Measurements from ENCODE around the gene CHIC2.

Gene CHIC2

GRCh38 chr4:54082168-54082567, 17.8 kb upstream of the CHIC2 start:
- no peaks in the 10 kb centered on the region for H3K4me1 Mint-ChIP-seq

DNA sequence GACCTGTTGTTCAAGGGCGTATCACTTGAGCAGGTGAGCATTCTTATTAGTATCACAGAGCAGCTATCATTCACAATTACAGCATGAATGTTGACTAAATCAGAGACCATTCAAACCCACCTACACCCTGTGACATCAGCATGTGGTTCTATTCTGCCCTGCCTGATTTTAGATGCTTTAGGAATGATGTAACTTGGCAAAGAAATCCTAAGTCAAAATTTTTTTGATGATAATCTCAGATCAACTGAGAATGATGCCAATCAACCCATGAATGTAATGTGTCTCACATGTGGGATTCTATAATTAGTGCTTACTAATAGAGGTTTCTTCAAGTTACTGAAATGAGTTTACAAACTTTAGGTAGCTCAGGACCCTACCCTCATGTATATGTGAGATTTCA, 13.4 kb upstream of the CHIC2 start:
- no peak for DNase-seq (ENCODE audit: low spot score in 2 of 2)
- H3K4me3 Mint-ChIP-seq, result no peak overlapping the region
- no peaks in the 10 kb centered on the region for H3K36me3 Mint-ChIP-seq
- ATAC-seq (ENCODE audit: low read depth), result no peak
- peaks cover 6% of the 10 kb centered on the region for H3K27me3 Mint-ChIP-seq
- no peaks in the 10 kb centered on the region for H3K9me3 Mint-ChIP-seq
- no peak overlapping the region for H3K27ac Mint-ChIP-seq
- H3K4me1 Mint-ChIP-seq, result no peaks in the 10 kb centered on the region

More at GRCh38 chr4:54082168-54082567, 17.8 kb upstream of the CHIC2 start:
- Mint-ChIP-seq H3K27ac (no peak overlapping the region), H3K9me3 (no peaks in the 10 kb centered on the region), H3K27me3 (peaks cover 10% of the 10 kb centered on the region), H3K4me3 (no peak overlapping the region), H3K36me3 (no peaks in the 10 kb centered on the region)
- no peak for DNase-seq (ENCODE audit: low spot score in 2 of 2)
- no peak for ATAC-seq (ENCODE audit: low read depth)

DNA sequence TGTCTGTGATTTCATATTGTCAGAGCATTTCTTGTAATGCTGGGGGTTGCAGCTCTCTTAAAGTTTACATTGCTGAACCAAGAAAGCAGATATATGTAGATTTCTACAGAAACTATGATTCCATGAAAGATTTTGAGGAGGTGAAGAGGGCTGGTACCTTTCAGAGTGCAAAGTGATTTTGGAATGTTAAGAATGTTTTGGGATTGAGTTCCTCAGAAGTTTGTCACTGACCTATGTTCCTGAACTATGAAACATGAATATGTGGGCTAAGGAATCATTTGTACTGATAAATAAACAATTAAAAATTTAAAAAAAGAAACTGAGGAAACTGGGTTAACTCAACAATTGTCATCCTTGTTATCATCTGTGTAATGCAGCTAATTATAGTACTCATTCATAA, 12.3 kb upstream of the CHIC2 start:
- H3K4me3 Mint-ChIP-seq, result no peak overlapping the region
- H3K27ac Mint-ChIP-seq, result no peak overlapping the region
- ATAC-seq (ENCODE audit: low read depth) (no peak), DNase-seq (ENCODE audit: low spot score in 2 of 2) (no peak)
- H3K36me3 Mint-ChIP-seq, result peaks cover 1% of the 10 kb centered on the region
- no peaks in the 10 kb centered on the region for H3K9me3 Mint-ChIP-seq
- no peaks in the 10 kb centered on the region for H3K4me1 Mint-ChIP-seq
- peaks cover 9% of the 10 kb centered on the region for H3K27me3 Mint-ChIP-seq

DNA sequence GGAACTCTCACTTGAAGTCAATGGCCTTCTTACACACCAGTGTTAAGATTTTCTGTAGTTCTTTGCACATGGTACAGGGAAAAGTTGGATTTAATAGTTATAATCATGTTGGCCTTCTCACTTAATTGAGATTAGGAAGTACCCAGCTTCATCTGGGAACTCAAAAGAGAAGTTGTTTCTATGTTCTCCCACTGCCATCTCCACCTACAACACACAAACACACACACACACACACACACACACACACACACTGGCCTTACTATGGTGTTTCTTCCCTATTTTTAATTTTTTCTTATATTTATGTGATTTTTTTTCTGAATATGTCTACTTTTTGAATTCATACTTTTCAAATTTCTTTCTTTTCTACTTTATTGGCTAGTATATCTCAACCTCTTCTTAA, 10.0 kb upstream of the CHIC2 start:
- Mint-ChIP-seq H3K9me3 (peaks cover 3% of the 10 kb centered on the region), H3K36me3 (peaks cover 4% of the 10 kb centered on the region), H3K4me3 (no peak overlapping the region), H3K27me3 (peaks cover 11% of the 10 kb centered on the region), H3K27ac (no peak overlapping the region), H3K4me1 (no peaks in the 10 kb centered on the region)
- no peak for ATAC-seq (ENCODE audit: low read depth)
- no peak for DNase-seq (ENCODE audit: low spot score in 2 of 2)

DNA sequence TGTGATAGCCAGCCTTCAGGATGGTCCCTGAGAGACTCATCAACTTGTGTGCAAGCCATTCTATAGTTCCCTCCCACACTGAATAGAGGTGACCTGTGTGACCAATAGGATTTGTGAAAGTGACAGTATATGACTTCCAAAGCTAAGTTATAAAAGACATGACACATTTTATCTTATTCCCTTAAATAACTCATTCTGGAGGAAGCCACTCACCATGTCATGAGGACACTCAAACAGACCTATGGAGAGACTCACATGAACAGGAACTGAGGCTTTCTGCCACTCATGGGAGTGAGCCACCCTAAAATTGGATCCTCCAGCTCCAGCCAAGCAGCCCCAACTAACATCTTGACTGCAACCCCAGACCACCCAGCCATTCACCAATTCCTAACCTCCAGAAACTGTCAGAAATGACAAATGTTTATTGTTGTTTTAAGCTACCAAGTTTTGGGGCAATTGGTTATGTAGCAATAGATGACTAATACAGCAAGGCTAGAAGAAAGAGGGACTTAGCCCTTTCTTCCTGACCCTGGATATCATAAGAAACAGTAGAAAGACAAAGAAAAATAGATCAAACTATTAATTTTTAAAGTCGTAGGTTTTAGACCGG, 9.0 kb upstream of the CHIC2 start:
- Mint-ChIP-seq H3K27ac (no peak overlapping the region), H3K4me1 (no peaks in the 10 kb centered on the region), H3K27me3 (peaks cover 10% of the 10 kb centered on the region), H3K4me3 (no peak overlapping the region), H3K9me3 (peaks cover 3% of the 10 kb centered on the region), H3K36me3 (peaks cover 4% of the 10 kb centered on the region)
- DNase-seq (ENCODE audit: low spot score in 2 of 2) (no peak), ATAC-seq (ENCODE audit: low read depth) (no peak)

DNA sequence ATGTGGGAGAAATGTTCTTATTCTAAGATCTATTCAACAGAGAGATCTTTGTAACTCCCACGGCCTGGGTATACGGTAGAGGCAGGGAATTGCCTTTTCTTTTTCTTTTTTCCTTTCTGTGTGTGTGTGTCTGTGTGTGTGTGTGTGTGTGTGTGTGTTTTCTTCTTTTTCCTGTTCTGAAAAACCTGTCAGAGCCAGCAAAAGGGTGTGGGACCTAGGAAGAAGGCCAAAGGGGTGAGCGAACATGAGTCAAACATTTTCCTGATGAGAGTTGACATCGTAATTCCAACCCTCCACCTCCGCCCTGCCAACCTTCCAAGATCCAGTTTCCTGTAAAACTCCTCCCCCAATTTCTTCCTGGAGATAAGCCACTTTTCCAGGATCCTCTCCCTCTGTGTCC, 2.8 kb upstream of the CHIC2 start:
- Mint-ChIP-seq H3K36me3 (peaks cover 3% of the 10 kb centered on the region), H3K4me3 (no peak overlapping the region), H3K4me1 (peaks cover 18% of the 10 kb centered on the region), H3K9me3 (peaks cover 3% of the 10 kb centered on the region), H3K27ac (no peak overlapping the region), H3K27me3 (peaks cover 3% of the 10 kb centered on the region)
- ATAC-seq (ENCODE audit: low read depth) (no peak), DNase-seq (ENCODE audit: low spot score in 2 of 2) (no peak)

DNA sequence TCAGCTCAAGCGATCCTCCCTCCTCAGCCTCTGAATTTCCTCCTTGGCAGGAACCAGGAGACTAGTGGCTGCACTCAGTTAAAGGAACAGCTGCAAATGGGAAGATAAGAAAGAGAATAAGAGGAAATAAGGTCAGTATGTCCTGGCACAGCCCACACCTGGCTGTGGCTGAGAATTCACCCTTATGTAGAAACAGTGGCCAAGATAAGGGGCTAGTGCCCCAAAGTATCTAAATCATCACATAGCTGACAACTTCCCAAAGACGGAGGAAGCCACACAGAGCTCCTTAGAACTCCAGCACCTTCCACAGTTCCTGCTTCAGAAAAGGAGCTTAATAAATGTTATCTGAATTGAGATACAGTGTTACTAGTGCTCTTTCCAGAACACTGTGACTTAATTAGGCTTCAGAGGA, 2.3 kb upstream of the CHIC2 start:
- Mint-ChIP-seq H3K27ac (no peak overlapping the region), H3K4me3 (no peak overlapping the region), H3K4me1 (peaks cover 22% of the 10 kb centered on the region), H3K36me3 (peaks cover 3% of the 10 kb centered on the region), H3K9me3 (peaks cover 3% of the 10 kb centered on the region), H3K27me3 (peaks cover 3% of the 10 kb centered on the region)
- ATAC-seq (ENCODE audit: low read depth) (no peak), DNase-seq (ENCODE audit: low spot score in 2 of 2) (no peak)

DNA sequence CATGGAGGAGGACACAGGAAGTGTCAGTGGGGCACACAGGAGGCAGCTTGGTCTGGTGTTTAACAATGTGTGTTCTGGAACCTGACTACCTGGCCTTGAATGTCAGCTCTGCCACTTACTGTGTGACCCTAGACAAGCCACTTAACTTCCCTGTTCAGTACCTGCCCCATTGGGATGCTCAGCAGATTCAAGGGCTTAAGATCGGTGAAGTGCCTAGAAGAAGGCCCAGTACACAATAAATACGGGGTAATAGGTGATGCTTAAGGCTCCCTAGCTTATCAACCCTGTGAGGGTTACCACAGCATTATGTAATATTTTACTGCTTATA, 1.6 kb upstream of the CHIC2 start:
- no peak for DNase-seq (ENCODE audit: low spot score in 2 of 2)
- Mint-ChIP-seq H3K27ac (peak overlapping the region; percentile 94), H3K4me1 (peaks cover 28% of the 10 kb centered on the region), H3K9me3 (peaks cover 3% of the 10 kb centered on the region), H3K27me3 (peaks cover 3% of the 10 kb centered on the region), H3K36me3 (peaks cover 3% of the 10 kb centered on the region), H3K4me3 (no peak overlapping the region)
- no peak for ATAC-seq (ENCODE audit: low read depth)

DNA sequence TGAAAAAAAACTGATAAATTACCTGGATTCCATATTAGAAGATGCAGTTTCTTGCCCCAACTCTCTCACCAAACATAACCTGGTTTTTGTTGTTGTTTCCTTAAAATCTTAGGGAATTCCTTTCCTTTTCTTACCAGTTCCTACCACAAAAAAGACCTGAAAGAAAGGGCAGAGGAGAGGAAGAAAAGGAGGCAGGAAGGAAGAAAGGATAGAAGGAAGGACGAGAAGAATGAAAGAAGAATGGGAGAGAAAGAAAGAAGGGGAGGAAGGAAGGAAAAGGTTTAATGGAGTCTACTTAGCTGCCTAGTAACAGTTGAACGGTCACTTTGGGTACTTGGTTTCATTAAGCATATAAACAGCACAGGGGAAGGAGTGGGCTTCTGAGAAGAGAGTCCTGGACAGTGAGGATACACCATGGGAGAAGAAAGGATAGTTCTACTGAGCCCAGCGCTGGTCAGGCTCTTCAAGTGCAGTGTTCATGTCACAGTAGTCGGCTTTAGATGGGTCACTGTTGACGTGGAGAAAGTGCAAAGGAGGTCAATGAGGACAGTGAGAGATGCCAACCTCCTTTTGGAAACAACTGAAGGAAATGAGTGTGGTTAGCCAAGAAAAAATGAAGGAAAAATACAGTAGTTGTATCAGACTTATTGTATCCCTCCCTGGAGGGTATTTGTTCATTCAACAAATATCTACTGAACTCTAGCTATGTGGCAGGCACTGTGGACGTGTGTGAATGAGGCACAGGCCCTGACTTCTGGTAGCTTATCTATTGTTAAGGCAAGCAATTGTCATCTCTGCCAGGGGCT, 1.1 kb upstream of the CHIC2 start:
- H3K4me3 Mint-ChIP-seq, result peak overlapping the region; percentile 90

DNA sequence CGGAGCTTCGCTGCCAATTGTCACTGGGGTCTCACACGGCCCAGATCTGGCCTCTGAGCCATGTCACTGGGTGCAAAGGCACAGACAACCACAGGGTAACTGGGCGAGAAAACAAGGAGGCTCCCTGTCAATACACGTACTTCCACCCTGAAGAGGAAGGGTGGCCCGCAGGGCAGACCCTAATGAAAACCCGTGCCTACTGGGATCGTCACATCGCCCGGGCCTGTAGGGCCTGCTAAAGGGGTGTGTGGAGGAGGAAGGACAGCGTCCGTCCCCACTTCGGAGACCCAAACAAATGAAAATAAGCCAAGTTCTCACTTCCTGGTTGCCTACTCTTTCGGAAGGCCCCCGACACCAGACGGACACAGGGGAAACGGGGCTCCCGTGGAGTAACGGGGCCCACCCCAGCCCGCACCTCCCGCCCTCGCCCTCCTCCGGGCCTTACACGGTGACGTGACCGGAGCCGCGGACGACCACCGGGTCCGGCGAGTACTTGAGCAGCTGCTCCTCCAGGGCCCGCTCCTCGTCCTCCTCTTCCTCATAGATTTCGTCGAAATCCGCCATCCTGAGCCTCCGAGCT, 578 bp downstream of the CHIC2 start:
- ATAC-seq (ENCODE audit: low read depth), result peak; percentile 31
- H3K27me3 Mint-ChIP-seq, result no peaks in the 10 kb centered on the region
- H3K36me3 Mint-ChIP-seq, result no peaks in the 10 kb centered on the region
- H3K9me3 Mint-ChIP-seq, result no peaks in the 10 kb centered on the region
- H3K4me3 Mint-ChIP-seq, result peak overlapping the region; percentile 90
- H3K4me1 Mint-ChIP-seq, result peaks cover 34% of the 10 kb centered on the region
- H3K27ac Mint-ChIP-seq, result peak overlapping the region; percentile 94
- DNase-seq (ENCODE audit: low spot score in 2 of 2), result peak in 1 of 2 donors; percentile 49

More for the DNA sequence above, 1.1 kb upstream of the CHIC2 start:
- no peak for DNase-seq (ENCODE audit: low spot score in 2 of 2)
- peaks cover 28% of the 10 kb centered on the region for H3K4me1 Mint-ChIP-seq
- peaks cover 3% of the 10 kb centered on the region for H3K36me3 Mint-ChIP-seq
- H3K9me3 Mint-ChIP-seq, result peaks cover 3% of the 10 kb centered on the region
- ATAC-seq (ENCODE audit: low read depth), result no peak
- peak overlapping the region; percentile 94 for H3K27ac Mint-ChIP-seq
- peaks cover 3% of the 10 kb centered on the region for H3K27me3 Mint-ChIP-seq

DNA sequence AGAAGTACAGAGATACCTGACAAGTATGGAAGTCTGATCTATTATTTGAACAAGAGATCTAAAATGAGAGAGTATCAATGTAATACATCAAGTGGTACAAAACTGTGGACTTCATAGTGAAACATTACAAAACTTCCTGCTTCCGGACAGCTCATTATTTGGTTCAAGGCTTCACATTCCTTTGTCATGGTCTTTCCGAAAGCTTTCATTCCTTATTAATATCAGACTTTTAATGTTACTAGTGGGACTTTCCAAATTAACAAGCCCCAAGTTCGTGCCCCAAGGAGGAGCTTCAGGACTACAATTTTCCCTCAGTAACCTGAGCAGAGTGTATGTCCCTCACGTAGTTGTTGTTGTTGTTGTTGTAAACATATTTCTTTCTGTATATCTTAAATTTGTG, 1.2 kb downstream of the CHIC2 start:
- H3K4me1 Mint-ChIP-seq, result peaks cover 37% of the 10 kb centered on the region
- H3K27ac Mint-ChIP-seq, result peak overlapping the region; percentile 94
- peaks cover 1% of the 10 kb centered on the region for H3K36me3 Mint-ChIP-seq
- no peak for ATAC-seq (ENCODE audit: low read depth)
- DNase-seq (ENCODE audit: low spot score in 2 of 2), result no peak
- H3K27me3 Mint-ChIP-seq, result no peaks in the 10 kb centered on the region
- no peaks in the 10 kb centered on the region for H3K9me3 Mint-ChIP-seq
- H3K4me3 Mint-ChIP-seq, result peak overlapping the region; percentile 90

GRCh38 chr4:54062392-54062791, 2.0 kb downstream of the CHIC2 start:
- no peak overlapping the region for H3K27ac Mint-ChIP-seq
- no peak for ATAC-seq (ENCODE audit: low read depth)
- H3K4me3 Mint-ChIP-seq, result peak overlapping the region; percentile 90
- DNase-seq (ENCODE audit: low spot score in 2 of 2), result no peak
- no peaks in the 10 kb centered on the region for H3K27me3 Mint-ChIP-seq
- peaks cover 45% of the 10 kb centered on the region for H3K4me1 Mint-ChIP-seq
- no peaks in the 10 kb centered on the region for H3K9me3 Mint-ChIP-seq
- H3K36me3 Mint-ChIP-seq, result peaks cover 3% of the 10 kb centered on the region

- Mint-ChIP-seq H3K27me3 (no peaks in the 10 kb centered on the region), H3K4me3 (peak overlapping the region; percentile 24), H3K27ac (no peak overlapping the region), H3K36me3 (peaks cover 3% of the 10 kb centered on the region), H3K9me3 (no peaks in the 10 kb centered on the region), H3K4me1 (peaks cover 50% of the 10 kb centered on the region)
- no peak for ATAC-seq (ENCODE audit: low read depth)
- DNase-seq (ENCODE audit: low spot score in 2 of 2), result no peak
These were observed 2.5 kb downstream of the CHIC2 start for GRCh38 chr4:54061873-54062272.

- H3K4me3 Mint-ChIP-seq, result peak overlapping the region; percentile 11
- DNase-seq (ENCODE audit: low spot score in 2 of 2), result no peak
- no peak for ATAC-seq (ENCODE audit: low read depth)
- no peak overlapping the region for H3K27ac Mint-ChIP-seq
- H3K4me1 Mint-ChIP-seq, result peaks cover 55% of the 10 kb centered on the region
- H3K9me3 Mint-ChIP-seq, result no peaks in the 10 kb centered on the region
- H3K36me3 Mint-ChIP-seq, result peaks cover 3% of the 10 kb centered on the region
- no peaks in the 10 kb centered on the region for H3K27me3 Mint-ChIP-seq
These were observed 3.3 kb downstream of the CHIC2 start for GRCh38 chr4:54061067-54061466.

Data from memory B cell (primary cell).